Activated effector memory CD4-positive, alpha-beta T cell treated with Interleukin-2 at 50 U/mL for 16 hours (primary cell): ENCODE results near the gene ADAMTS9.
"Not testable (repeated sequence)": the region's sequence is repeated elsewhere in the genome, so short reads cannot be mapped to it uniquely, and the experiment has no call there.

ENCODE experiments used
- DNase-seq: peaks from one replicate; pipeline ENCODE4 v3.0.0-alpha.2; 2020

ADAMTS9 gene

GRCh38 chr3:64563751-64564150, 124.0 kb downstream of the ADAMTS9 start:
- no peak for DNase-seq

DNA sequence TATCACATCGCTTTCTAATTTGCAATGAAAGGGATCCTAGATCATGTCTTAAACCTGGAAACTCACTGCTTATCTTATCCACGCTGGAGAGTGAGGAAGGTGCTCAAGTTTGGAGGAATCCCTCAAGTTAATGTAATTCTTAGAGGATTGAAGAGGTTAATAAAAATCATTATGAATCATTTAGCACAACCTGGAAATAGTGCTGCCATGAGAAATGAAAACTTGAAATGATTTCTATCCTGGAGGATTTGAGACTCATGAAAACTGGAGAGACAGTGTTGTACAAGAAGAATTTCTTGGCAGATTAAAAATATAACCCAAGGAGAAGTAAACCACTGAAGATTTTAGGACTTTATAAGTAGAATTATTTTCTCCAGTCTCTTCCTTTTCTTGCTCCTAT, 125.9 kb downstream of the ADAMTS9 start:
- no peak for DNase-seq

DNA sequence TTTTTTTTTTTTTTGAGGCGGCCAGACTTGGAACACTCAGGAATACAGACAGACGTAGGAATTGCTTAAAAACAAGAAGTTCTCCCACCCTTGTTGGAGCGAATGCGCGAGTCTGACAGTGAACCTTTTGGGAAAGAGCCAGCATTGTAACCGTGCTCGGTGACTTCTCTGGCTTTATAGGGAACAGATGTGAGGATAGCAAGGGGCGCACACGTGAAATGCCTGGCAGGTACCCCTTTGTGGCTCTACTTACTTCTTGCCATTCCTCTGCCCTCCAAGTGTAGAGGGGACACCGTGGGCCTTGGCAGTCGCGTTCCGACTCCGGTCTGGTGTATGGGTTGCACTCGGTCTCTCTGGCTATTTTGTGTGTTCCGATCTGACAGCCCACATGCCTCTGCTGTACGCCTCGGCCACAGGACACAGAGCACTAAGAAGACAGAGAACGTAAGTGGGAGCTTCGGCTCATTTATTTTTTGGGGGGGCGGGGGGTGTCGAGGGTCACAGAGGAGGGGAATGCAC, 126.4 kb downstream of the ADAMTS9 start:
- DNase-seq, result no peak

- DNase-seq, result no peak
These were observed 127.0 kb downstream of the ADAMTS9 start for GRCh38 chr3:64560791-64561190.

DNA sequence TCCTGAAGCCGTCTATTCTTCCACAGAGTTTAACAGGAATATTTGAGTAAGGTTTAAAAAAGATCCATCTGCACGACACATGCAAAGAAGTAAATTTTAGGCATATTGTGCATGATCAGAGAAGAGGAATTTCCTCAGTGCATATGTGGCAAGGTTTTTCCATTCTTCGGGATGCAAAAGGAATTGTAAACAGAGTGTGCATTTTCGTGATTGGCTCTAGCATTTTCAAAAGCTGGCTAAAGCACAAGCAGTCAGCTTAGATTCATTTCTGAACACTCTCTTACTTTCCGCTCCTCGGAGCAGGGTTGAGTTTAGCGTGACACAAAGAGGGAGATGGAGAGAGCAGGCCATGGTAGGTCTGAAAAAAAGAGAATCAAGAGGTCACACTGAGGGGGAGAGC, 128.2 kb downstream of the ADAMTS9 start:
- DNase-seq, result no peak

GRCh38 chr3:64556046-64556445, 131.8 kb downstream of the ADAMTS9 start:
- DNase-seq, result no peak

GRCh38 chr3:64555351-64555750, 132.4 kb downstream of the ADAMTS9 start:
- no peak for DNase-seq

DNA sequence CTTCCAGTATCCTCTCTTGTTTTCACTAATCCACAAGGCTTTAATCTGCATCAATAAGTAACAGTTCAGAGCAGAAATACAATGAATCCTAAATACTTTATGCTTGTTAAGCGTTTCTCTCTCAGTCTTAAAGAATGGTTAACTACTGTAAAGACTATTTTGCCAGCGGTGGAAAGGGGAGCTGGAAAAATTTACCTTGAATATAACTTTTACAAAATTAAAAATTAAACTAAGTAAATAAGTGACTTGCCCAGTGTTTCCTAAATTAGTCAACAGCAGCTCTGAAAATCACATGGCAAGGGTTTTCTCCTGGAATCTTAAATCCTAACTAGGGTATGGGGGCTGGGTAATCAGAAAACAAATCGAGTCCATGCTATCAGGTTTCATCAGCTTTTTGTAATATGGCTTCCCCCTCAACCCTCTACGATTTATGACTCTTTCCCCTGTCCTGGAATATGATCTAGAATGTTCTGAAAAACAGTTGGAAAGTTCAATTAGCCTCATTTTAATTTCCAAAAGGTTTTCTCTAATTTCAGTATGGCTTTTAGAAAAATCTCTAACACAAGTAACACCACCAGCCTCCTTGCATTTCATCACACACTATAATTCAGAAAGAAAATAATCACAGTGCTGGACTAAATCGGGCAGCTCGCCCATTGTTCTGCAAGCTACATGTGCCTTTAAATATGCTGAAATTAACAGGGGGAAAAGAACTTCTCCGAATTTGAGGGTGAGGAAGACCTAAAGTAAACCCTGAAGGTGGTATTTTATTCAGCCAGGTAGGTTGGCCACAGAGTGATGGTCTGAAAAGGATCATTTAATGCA, 133.5 kb downstream of the ADAMTS9 start:
- DNase-seq, result no peak

- no peak for DNase-seq
These were observed 134.8 kb downstream of the ADAMTS9 start for GRCh38 chr3:64552966-64553365.

DNA sequence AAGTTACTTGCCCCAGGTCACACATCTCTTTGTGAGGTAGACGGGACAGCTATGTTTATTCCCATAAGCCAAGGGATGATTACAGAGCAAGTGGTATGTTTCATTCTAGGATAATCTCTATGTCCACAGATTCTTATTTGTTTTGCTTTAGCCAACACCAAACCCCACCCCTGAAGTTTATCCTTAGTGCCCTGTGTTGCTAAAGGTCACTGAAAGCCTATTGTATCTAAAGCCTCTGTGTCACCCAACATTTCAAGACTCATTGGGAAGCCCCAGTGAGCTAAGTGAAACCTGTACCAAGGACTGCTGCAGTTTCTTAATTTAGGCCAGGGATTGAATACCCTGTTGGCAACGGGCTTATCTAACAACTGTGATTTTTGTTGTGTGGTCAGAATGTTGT, 135.6 kb downstream of the ADAMTS9 start:
- no peak for DNase-seq

GRCh38 chr3:64551697-64552096, 136.1 kb downstream of the ADAMTS9 start:
- DNase-seq, result no peak

GRCh38 chr3:64550745-64551144, 137.1 kb downstream of the ADAMTS9 start:
- DNase-seq, result no peak

- DNase-seq, result no peak
These were observed 137.9 kb downstream of the ADAMTS9 start for GRCh38 chr3:64549869-64550268.

DNA sequence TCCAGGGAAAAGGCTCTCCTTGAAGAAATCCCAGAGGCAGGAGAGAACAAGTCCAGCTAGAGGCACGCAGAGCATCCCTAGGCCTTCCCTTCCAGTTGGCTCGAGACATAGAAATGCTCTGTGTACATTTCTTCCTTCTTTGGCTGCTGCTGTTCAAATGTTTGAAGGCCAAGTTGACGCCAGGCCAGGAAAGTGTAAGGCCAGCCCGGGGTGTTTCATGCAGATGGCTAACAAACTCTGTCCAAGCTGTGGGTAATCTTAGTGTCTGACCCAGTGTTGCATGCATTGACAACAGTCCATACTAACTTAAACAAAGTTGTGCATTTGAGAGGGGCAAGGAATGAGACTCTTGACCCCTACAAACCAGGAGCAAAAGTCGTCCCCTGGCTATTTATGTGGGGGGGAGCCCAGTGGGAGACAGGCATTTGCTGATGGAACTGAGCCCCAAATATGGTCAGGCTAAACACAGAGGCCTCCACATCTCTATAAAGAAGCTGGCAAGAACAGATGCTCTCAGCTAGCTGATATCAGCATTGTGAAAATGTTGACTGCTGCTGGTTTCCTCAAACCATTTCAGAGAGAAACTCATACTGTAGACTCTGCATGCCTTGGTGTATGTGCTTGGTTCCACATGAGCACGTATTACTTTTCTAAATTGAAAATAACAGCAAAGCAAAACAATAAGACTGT, 139.5 kb downstream of the ADAMTS9 start:
- DNase-seq, result no peak

DNA sequence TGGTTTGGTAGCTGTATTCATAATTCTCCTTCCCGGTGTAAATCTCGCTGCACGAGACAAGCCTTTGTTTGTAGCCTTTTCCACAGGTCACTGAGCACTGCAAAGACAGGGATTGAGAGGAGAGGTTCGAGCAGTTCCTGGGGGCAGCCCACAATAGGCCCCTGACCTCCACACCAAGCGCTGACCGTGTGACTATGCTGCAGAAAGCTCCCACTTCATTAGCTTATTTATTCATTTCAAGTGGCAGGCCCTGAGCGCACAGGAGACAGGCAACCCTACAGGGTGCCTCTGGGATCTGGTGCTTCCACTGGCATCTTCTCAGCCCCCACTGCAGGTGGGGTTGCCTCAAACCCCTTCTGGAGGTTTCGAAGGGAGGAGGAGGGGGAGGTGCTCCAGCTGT, 140.9 kb downstream of the ADAMTS9 start:
- no peak for DNase-seq

- not testable (repeated sequence) for DNase-seq
These were observed 142.6 kb downstream of the ADAMTS9 start for GRCh38 chr3:64545239-64545638.

- no peak for DNase-seq
These were observed 146.0 kb downstream of the ADAMTS9 start for GRCh38 chr3:64541803-64542202.

- DNase-seq, result no peak
These were observed 148.2 kb downstream of the ADAMTS9 start for GRCh38 chr3:64539451-64540196.

- DNase-seq, result no peak
These were observed 151.6 kb downstream of the ADAMTS9 start for GRCh38 chr3:64536166-64536565.

GRCh38 chr3:64533617-64534317, 154.0 kb downstream of the ADAMTS9 start:
- no peak for DNase-seq

GRCh38 chr3:64530434-64531049, 157.3 kb downstream of the ADAMTS9 start:
- no peak for DNase-seq

GRCh38 chr3:64523324-64523723, 164.5 kb downstream of the ADAMTS9 start:
- DNase-seq, result no peak
